Panc1 (cell line): ENCODE data around the gene KLRD1. TPM values are rescaled to one million over a fixed set of nuclear protein-coding genes. Genes with fewer than 3 reads are reported as not detected.
A peak's percentile ranks its signal among the peaks of the same experiment; 100 is the strongest.

Experiments
- ATAC-seq: fragments of 200-7000 bp; cut with Tn5 transposase; 2 replicates; pipeline ENCODE4 v1.9.1; 2020; ENCODE audit warnings: mild to moderate bottlenecking, moderate library complexity
- BruUV-seq: library from RNA; stranded (reverse); fragments of 400-500 nt; replicated peaks from 2 replicates; lab custom pipeline; 2021; lab: Mats Ljungman, UMichigan
- CTCF ChIA-PET: fragments of 300-600 bp; sonication (Branson Sonifier 250); formaldehyde crosslinking; loops from one replicate; lab custom pipeline; 2022; ENCODE audit warnings: antibody characterized with exemption; lab: Charles Lee
- POLR2A ChIA-PET: fragments of 300-600 bp; sonication (Branson Sonifier 250); formaldehyde crosslinking; loops from one replicate; lab custom pipeline; 2022; ENCODE audit warnings: antibody characterized with exemption; lab: Charles Lee
- DNase-seq: peaks from one replicate; pipeline ENCODE4 v3.0.0-alpha.2; 2010; ENCODE audit warnings: low read depth, low spot score
- H3K27ac ChIP-seq: 2 replicates; pipeline ENCODE4 v1.5.1; 2011; ENCODE audit warnings: mild to moderate bottlenecking, low read length, inconsistent platforms
- H3K27me3 ChIP-seq: fragments of 200-500 bp; sonication (Bioruptor generic); 2 replicates; pipeline ENCODE4 v1.6.0; 2014; ENCODE audit warnings: low read length, inconsistent platforms; ENCODE audit not compliant: control insufficient read depth, insufficient read depth
- H3K36me3 ChIP-seq: fragments of 200-500 bp; sonication (Bioruptor generic); 2 replicates; pipeline ENCODE4 v1.5.1; 2014; ENCODE audit warnings: inconsistent platforms, mild to moderate bottlenecking, low read length, moderate library complexity; ENCODE audit not compliant: control insufficient read depth, insufficient read depth
- H3K4me1 ChIP-seq: 2 replicates; pipeline ENCODE4 v1.5.1; 2011; ENCODE audit warnings: inconsistent platforms, mild to moderate bottlenecking, low read length, moderate library complexity; ENCODE audit not compliant: control insufficient read depth, insufficient read depth
- H3K4me3 ChIP-seq, 2 experiments: 2 replicates each; pipeline ENCODE4 v1.5.1; 2011 to 2012; ENCODE audit warnings: low read depth in 2 of 2, low read length in 2 of 2, mild to moderate bottlenecking in 2 of 2, inconsistent platforms in 1 of 2, moderate library complexity in 1 of 2
- H3K9me3 ChIP-seq: fragments of 200-500 bp; sonication (Bioruptor generic); 2 replicates; pipeline ENCODE4 v1.5.1; 2014; ENCODE audit warnings: low read depth, mild to moderate bottlenecking, inconsistent platforms, low read length, moderate library complexity; ENCODE audit not compliant: control insufficient read depth, insufficient read depth
- POLR2AphosphoS5 ChIP-seq: IDR thresholded peaks from 2 replicates; pipeline ENCODE4 v1.6.1; 2012; ENCODE audit warnings: mild to moderate bottlenecking, low read depth, low read length, moderate library complexity
- SIN3A ChIP-seq: IDR thresholded peaks from 2 replicates; pipeline ENCODE4 v1.6.1; 2012; ENCODE audit warnings: low read depth, mild to moderate bottlenecking, low read length, moderate library complexity, borderline replicate concordance; ENCODE audit not compliant: insufficient read depth
- TCF7L2 ChIP-seq: IDR thresholded peaks from 2 replicates; pipeline ENCODE4 v1.6.1; 2011; ENCODE audit warnings: mild to moderate bottlenecking, low read depth, low read length, inconsistent platforms
- in situ Hi-C: cut with HindIII; loops from 2 replicates; pipeline ENCODE4 v1.10.0; 2016; ENCODE audit warnings: low sequenced_read_pairs, low pct_unique_long_range_greater_than_20kb
- intact Hi-C: fragments of 100-400 bp; cut with micrococcal nuclease; formaldehyde crosslinking; loops from one replicate; pipeline ENCODE4 v1.10.0; 2022; ENCODE audit not compliant: unreplicated experiment
- total RNA-seq: library from RNA; stranded (reverse); gene quantifications from one replicate; pipeline ENCODE4 v1.2.1, GENCODE V29; 2021; ENCODE audit not compliant: unreplicated experiment
- TF ChIP-seq, protein P1 (sequence below): fragments of 450-650 bp; IDR thresholded peaks from 2 replicates; pipeline ENCODE4 v1.5.1; 2017; ENCODE audit warnings: mild to moderate bottlenecking
- TF ChIP-seq, protein P2 (sequence below), 2 experiments: IDR thresholded peaks; 2 replicates each; pipeline ENCODE4 v1.6.1; 2011 to 2012; ENCODE audit warnings: low read depth in 2 of 2, control low read depth in 1 of 2, low read length in 1 of 2, mild to moderate bottlenecking in 1 of 2, moderate library complexity in 1 of 2; ENCODE audit not compliant: insufficient read depth in 1 of 2

The KLRD1 gene
- total RNA-seq, 1 experiment from 2014 or later: not detected

DNA sequence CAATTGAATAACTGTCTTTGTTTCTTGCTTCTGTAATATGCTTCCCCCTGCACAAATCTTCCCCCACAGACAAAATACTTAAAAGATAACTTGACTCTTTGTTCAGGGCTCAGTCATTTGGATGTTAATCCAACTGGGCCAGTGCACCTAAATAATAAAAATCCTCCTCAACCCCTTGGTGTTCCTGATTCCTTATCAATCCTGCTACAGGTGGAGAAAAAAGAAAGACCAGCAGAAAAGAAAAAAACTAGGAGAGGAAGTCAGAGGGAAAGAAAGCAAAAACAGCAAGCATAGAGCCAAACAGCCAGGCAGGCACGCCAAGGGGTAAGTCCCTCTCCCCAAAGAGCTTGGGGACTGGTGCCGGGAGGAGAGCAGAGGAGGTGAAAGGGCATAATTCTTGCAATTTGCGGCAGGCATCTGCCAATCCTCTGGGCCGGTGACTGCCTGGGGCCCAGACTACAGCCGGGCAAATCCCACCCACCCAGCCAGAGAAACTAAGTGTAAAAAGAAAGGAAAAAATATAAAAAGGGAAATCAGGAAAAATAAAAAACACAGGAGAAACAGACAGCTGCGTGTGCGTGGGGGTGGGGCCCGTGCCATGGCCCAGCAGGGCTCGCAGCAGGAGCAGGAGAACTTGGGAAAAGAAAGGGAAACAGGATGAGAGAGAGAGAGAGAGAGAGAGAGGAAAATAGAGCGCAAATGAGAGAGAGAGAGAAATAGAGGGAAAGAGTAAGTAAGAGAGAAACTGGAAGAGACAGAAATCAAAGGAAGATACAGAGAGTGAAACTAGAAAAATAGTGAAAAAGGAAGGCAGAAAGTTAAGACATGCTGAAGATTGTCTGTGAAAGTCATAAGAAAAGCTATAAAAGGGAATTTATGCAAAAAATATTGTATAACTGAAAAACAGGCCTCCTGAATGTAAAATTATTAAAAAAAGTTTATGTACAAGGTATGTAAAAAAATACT is 60.8 kb downstream of the KLRD1 start:
- Histone ChIP-seq H3K27ac (peak overlapping the region; percentile 39; the same call in 1 of the 2 replicates), H3K9me3 (peaks cover 4% of the 10 kb centered on the region; the same call in 1 of the 2 replicates), H3K27me3 (no peaks in the 10 kb centered on the region), H3K4me1 (peaks cover 18% of the 10 kb centered on the region), H3K4me3 (no peak overlapping the region), H3K36me3 (no peaks in the 10 kb centered on the region)
- in situ Hi-C loops: no loop called here
- TF ChIP-seq POLR2AphosphoS5: no peak
- TF ChIP-seq, protein P1, sequence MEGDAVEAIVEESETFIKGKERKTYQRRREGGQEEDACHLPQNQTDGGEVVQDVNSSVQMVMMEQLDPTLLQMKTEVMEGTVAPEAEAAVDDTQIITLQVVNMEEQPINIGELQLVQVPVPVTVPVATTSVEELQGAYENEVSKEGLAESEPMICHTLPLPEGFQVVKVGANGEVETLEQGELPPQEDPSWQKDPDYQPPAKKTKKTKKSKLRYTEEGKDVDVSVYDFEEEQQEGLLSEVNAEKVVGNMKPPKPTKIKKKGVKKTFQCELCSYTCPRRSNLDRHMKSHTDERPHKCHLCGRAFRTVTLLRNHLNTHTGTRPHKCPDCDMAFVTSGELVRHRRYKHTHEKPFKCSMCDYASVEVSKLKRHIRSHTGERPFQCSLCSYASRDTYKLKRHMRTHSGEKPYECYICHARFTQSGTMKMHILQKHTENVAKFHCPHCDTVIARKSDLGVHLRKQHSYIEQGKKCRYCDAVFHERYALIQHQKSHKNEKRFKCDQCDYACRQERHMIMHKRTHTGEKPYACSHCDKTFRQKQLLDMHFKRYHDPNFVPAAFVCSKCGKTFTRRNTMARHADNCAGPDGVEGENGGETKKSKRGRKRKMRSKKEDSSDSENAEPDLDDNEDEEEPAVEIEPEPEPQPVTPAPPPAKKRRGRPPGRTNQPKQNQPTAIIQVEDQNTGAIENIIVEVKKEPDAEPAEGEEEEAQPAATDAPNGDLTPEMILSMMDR: no peak
- TF ChIP-seq SIN3A: no peak
- TF ChIP-seq TCF7L2: no peak
- TF ChIP-seq, protein P2, sequence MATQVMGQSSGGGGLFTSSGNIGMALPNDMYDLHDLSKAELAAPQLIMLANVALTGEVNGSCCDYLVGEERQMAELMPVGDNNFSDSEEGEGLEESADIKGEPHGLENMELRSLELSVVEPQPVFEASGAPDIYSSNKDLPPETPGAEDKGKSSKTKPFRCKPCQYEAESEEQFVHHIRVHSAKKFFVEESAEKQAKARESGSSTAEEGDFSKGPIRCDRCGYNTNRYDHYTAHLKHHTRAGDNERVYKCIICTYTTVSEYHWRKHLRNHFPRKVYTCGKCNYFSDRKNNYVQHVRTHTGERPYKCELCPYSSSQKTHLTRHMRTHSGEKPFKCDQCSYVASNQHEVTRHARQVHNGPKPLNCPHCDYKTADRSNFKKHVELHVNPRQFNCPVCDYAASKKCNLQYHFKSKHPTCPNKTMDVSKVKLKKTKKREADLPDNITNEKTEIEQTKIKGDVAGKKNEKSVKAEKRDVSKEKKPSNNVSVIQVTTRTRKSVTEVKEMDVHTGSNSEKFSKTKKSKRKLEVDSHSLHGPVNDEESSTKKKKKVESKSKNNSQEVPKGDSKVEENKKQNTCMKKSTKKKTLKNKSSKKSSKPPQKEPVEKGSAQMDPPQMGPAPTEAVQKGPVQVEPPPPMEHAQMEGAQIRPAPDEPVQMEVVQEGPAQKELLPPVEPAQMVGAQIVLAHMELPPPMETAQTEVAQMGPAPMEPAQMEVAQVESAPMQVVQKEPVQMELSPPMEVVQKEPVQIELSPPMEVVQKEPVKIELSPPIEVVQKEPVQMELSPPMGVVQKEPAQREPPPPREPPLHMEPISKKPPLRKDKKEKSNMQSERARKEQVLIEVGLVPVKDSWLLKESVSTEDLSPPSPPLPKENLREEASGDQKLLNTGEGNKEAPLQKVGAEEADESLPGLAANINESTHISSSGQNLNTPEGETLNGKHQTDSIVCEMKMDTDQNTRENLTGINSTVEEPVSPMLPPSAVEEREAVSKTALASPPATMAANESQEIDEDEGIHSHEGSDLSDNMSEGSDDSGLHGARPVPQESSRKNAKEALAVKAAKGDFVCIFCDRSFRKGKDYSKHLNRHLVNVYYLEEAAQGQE (IDR thresholded peaks at IDR 0.05; ENCODE audit: insufficient read depth in 1 of 2, low read depth in 2 of 2, low read length in 1 of 2): no peak
- BruUV-seq: no TSS peak
- intact Hi-C loops: no loop called here
- POLR2A ChIA-PET: no interaction called here
- DNase-seq: no peak
- CTCF ChIA-PET: no interaction called here
- ATAC-seq: no peak

DNA sequence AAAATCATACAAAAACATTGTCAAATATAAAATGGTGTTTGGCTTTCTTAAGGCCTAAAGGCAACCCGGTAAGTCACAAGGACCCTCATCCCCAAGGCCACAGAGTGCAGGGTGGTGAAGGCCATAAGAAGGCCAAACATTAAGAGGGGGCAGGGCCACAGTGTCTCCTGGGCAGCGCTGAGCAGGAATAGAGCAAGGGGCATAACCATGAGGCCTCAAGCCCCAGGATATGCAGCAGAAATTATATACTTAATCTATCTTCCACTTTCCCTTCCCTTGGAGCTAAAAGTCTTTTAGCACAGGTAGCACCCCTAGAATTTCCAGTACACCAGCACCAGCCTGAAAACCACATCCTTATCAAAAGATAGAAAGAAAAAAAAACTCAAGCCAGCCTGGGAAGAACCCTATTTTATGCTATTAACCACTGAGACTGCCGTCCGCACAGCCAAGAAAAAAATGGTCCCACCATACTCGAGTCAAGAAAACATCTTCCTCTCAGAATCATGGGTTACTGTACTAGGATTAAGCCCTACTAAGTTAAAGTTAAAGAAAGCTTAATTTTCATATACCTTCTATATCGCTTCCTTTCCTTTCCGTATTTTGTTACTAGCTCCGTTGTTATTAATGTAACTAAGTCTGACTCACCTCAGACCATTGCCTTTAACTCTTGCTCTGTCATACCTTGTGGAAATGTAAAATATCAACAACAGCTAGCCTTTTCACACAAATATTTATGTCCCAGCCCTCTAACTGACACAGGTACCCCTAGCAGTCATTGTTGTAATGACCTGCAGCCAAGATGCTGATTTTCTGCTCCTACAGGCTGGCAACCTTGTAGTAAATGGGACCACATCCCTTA is 62.1 kb downstream of the KLRD1 start:
- DNase-seq: no peak
- ATAC-seq: no peak
- peak overlapping the region; percentile 39; the same call in 1 of the 2 replicates for H3K27ac ChIP-seq
- POLR2A ChIA-PET: no interaction called here
- no peaks in the 10 kb centered on the region for H3K27me3 ChIP-seq
- TF ChIP-seq, protein P2 (IDR thresholded peaks at IDR 0.05; ENCODE audit: insufficient read depth in 1 of 2, low read depth in 2 of 2, low read length in 1 of 2): no peak
- TF ChIP-seq, protein P1: no peak
- TF ChIP-seq POLR2AphosphoS5: no peak
- no peak for TF ChIP-seq SIN3A
- no peak for TF ChIP-seq TCF7L2
- BruUV-seq: no TSS peak
- peaks cover 4% of the 10 kb centered on the region; the same call in 1 of the 2 replicates for H3K9me3 ChIP-seq
- intact Hi-C loops (no loop called here), in situ Hi-C loops (no loop called here)
- CTCF ChIA-PET: no interaction called here
- peaks cover 21% of the 10 kb centered on the region for H3K4me1 ChIP-seq
- H3K4me3 ChIP-seq: no peak overlapping the region
- no peaks in the 10 kb centered on the region for H3K36me3 ChIP-seq
